AG08396 (cell line): ENCODE measurements around the gene FMNL2.
"Not testable (repeated sequence)": the region's sequence is repeated elsewhere in the genome, so short reads cannot be mapped to it uniquely, and the experiment has no call there.

Experiments used
- DNase-seq: peaks from one replicate; pipeline ENCODE4 v3.0.0; 2012; ENCODE audit warnings: low spot score, mixed read lengths

FMNL2 gene

GRCh38 chr2:152473151-152473857, 138.3 kb downstream of the FMNL2 start:
- no peak for DNase-seq

- DNase-seq = not testable (repeated sequence)
These were observed 139.5 kb downstream of the FMNL2 start for GRCh38 chr2:152474523-152474922.

DNA sequence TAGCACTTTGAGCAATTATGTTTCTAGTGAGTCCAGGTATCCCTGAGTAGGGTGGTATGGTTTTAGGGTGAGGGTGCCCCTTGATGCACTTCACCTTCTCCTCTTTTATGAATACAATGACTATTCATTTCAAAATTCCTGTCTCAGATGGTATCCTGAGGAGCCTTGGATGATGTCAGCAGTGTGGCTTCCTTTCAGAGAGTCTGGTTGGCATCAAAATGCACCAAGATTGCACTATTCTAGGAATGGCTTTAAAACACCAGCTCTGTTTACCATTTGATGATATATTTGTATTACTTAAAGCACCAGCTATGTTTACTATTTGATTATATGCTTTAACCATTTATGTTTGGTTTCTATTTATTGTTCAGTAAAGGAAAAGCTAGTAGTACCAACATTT, 141.0 kb downstream of the FMNL2 start:
- no peak for DNase-seq

DNA sequence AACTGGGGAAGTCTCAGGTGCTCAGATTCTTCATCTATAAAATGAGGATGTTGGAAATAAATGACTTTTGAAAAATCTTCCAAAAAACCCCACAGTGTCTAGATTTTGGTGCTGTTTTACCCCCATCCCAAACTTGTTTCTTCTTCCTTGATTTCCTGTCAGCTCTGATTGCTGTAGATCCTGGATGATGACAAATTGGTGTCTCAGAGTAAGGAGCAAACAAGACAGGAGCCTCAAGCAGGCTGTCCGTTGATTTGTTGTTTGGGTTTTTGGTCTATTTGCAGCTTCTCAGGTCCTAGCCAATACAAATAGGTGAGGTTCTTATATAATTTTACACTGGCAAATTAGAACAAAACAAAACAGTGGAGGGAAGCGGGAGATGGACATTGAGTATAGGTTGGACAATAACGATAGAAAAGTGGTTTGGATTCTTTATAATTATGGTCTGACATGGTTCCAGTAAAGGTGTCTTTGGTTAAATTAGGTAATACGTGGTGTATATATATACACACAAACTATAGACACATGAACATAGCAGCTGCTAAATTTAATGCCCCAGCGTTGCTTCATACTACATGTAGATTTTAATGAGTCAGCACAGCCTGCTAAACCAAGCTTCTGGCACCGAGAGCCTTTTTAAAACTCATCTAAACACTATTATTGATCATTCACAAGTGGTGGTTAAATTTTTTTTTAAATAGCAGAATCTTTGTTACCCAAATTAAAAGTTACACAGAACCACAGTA, 142.5 kb downstream of the FMNL2 start:
- DNase-seq = no peak

- DNase-seq = no peak
These were observed 144.3 kb downstream of the FMNL2 start for GRCh38 chr2:152479282-152479681.

GRCh38 chr2:152480821-152481399, 145.9 kb downstream of the FMNL2 start:
- no peak for DNase-seq

DNA sequence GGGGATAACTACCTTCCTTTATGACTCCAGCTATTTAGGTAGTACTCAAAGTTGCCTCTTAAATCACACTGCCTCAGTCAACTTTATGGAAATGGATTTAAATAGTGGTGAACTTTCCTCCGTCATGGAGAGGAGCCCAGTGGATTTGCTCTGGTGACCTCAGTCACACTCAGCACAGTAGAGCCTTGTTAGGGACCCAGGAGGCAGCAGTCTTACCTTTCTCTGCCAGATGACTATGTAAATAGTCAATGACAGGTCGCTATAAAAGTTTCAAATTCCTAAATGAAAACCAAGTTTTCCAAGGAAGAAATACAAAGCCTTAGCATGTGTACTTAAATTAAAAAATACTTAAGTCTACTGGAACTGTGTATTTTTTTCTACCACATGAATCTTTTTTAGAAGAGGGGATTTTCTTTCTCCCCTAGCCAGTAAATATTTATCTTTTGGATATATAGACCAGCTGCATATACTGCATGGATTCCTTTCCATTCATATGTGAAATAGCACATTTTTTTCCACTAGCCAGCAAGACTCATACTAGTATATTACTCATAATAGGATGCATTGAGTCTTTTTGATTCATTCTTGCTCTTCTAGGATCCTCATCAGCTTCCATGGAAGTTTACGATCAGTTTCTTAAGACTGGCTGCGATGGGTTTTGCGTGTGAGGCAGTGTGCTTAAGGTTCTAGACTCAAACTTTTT, 147.1 kb downstream of the FMNL2 start:
- DNase-seq = no peak

- DNase-seq = no peak
These were observed 148.5 kb downstream of the FMNL2 start for GRCh38 chr2:152483276-152484063.

DNA sequence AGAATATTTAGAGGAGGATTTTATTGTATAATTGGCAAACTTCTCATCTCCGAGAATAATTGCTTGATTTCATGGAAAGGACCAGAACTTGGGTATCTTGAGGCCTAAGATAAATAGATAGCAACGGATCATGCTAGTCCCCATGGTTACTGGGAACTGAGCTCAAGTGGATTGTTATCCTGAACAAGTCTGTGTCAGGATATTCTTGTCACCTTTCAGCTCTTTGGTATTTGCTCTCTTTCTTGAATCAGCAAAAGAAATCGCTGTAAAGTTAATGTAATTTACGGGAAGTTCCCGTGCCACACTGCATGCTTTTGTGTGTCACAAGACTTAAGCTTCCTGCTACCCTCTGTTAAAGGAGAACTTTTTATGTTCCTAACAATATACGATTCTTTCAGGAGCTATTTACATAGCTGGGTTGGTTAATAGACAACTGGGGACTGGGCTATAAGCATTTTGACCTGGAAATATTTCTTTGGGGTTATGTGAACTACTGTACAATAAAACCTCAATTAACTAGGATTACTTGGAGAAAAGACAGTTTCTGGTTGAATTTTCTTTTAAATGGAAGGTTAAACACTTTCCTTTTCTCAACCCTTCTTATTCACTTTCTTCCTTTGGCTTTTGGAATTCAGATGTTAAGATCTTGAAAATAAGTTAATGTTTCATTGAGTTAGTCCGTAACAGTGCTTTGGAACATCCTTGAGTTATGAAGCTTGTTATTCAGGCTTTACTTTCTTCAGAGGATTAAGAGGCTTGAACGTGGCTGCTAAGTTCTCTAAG, 151.2 kb downstream of the FMNL2 start:
- DNase-seq = no peak

- no peak for DNase-seq
These were observed 151.9 kb downstream of the FMNL2 start for GRCh38 chr2:152486737-152487400.

DNA sequence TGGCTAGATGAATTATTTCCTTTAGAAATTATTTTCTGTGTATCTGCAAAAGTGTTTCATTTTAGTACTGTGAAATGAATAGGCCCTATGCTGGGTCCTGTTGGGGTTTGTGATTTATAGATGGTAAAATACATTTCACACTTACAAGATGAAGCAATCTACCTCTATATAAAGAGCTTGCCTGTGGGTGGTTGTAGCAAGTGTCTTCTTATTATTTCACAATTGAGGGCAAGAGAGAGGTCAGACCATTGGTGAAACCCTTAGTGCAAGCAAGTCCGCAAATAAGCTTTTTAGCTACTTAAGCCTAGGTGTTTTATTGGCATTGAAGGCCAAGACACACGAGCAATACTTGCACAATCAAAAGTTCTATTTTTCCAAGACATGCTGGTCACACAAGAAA, 153.1 kb downstream of the FMNL2 start:
- no peak for DNase-seq

DNA sequence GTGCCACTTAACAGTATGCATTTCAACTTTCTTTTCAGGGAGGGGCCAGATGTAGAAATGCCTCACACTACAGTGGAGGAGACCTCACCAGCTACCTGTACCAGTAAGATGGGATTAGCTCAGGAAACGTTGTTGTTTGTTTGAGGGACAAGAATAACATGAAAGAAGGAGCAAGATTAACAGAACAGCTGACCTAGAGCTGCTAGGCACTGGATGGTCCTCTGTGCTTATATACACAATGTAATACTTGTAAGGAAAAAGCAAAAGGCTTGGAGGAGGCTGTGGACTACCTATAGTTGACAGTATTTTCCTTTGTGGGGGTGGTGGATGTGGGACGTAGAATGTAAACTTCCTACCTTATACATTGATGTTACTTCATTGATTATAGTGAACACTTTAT, 154.4 kb downstream of the FMNL2 start:
- no peak for DNase-seq

DNA sequence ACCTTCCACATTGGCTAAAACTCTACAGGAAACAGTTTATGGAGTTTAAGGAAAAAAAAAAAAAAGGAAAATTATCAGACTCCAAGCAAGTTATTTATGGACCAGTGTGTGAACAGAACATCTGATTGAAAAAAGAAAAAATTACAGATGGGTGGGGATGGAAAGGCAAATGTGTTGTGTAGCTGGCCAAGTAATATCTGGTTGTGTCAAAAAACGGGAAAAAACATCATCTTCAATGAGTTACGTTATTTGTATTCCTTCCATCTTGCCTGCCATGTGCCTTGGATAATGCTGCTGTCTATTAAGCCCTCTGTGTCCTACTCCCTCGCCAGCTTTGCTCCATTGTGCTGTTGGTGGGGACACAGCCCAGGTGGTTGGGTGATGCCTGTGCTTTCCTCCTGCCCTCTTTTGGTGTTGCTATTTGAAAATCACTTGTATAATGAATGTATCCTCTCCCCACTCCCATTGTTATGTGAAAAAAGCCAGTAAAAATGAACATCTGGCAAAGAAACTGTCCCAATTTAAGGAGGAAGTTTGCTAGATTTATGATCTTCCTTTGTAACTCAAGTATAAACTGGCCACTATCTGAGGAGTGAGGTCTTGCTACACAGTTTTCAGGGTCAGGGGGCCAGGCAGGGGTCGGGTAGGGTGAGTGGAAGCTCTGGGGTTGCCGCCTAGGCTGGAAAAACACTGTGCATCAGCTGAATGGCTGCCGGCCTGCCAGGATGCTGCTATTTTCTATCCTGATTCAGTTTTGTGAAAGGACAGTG, 155.9 kb downstream of the FMNL2 start:
- no peak for DNase-seq

GRCh38 chr2:152492131-152492530, 157.2 kb downstream of the FMNL2 start:
- no peak for DNase-seq

DNA sequence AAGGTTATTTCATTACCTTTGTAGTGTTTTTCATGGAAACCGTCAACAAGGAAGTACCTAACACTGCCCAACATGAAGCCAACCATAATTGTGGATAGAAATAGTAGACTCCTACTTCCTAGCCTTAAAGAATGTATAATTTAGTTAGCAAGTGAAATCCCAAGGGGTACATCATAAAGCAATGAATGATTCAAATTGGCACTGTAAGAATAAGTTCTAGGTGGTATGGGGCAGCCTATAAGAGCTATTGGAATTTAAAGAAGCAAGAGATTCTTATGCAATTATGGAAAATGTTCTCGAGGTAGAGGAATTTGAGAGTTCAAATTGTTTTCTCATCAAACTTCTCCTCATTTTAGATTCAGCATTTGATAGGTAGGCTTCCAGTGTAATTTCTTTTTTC, 157.9 kb downstream of the FMNL2 start:
- DNase-seq = no peak

DNA sequence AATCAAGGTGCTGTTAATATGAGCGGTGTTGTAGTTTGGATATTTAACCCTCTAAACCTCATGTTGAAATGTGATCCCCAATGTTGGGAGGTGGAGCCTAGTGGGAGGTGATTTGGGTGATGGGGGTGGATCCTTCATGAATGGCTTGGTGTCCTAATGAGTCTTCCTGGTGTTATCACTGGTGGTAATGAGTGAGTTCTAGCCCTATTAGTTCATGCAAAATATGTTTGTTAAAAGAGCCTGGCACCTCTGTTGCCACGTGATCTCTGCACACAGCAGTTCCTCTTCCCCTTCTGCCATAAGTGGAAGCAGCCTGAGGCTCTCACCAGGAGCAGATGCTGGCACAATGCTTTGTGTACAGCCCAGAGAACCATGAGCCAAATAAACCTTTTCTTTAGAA, 158.4 kb downstream of the FMNL2 start:
- no peak for DNase-seq

- DNase-seq = no peak
These were observed 159.1 kb downstream of the FMNL2 start for GRCh38 chr2:152493945-152494528.

GRCh38 chr2:152496371-152496770, 161.4 kb downstream of the FMNL2 start:
- no peak for DNase-seq

- no peak for DNase-seq
These were observed 162.6 kb downstream of the FMNL2 start for GRCh38 chr2:152497481-152498052.
